HL-60 (cell line): ENCODE measurements around the gene LRRC43.

ENCODE experiments used
- CTCF ChIP-seq: IDR thresholded peaks from one replicate; pipeline ENCODE4 v1.5.1; 2011; ENCODE audit warnings: low read length, control low read depth, inconsistent platforms; ENCODE audit not compliant: insufficient read depth
- GABPA ChIP-seq: IDR thresholded peaks from 2 replicates; pipeline ENCODE4 v1.6.1; 2012; ENCODE audit warnings: low read depth
- POLR2AphosphoS5 ChIP-seq: IDR thresholded peaks from 2 replicates; pipeline ENCODE4 v1.6.1; 2012; ENCODE audit warnings: low read depth
- REST ChIP-seq: IDR thresholded peaks from 2 replicates; pipeline ENCODE4 v1.6.1; 2012; ENCODE audit warnings: low read depth; ENCODE audit not compliant: insufficient replicate concordance
- SPI1 ChIP-seq: IDR thresholded peaks from 2 replicates; pipeline ENCODE4 v1.6.1; 2012; ENCODE audit warnings: low read depth, mild to moderate bottlenecking, borderline replicate concordance

GRCh38 chr12:122174155-122174845, 8.6 kb upstream of the LRRC43 start, which contains the start of gene IL31:
- TF ChIP-seq CTCF (no peak), POLR2AphosphoS5 (no peak), GABPA (no peak), REST (no peak), SPI1 (no peak)
